Calu3 (cell line): ENCODE results near the gene AZGP1. TPM values are rescaled to one million over a fixed set of nuclear protein-coding genes. Genes with fewer than 3 reads are reported as not detected.
"Not testable (repeated sequence)": the region's sequence is repeated elsewhere in the genome, so short reads cannot be mapped to it uniquely, and the experiment has no call there.

Experiments
- BruUV-seq: library from RNA; stranded (reverse); fragments of 400-500 nt; replicated peaks from 2 replicates; lab custom pipeline; 2021; lab: Mats Ljungman, UMichigan
- CTCF ChIA-PET: fragments of 300-600 bp; sonication (Branson Sonifier 250); formaldehyde crosslinking; loops from one replicate; lab custom pipeline; 2022; ENCODE audit warnings: antibody characterized with exemption; lab: Charles Lee
- DNase-seq: peaks from one replicate; pipeline ENCODE4 v3.0.0; 2022
- H3K27ac Mint-ChIP-seq: one replicate; pipeline ENCODE4 v1.8.0; 2022; ENCODE audit warnings: mixed read lengths; ENCODE audit not compliant: unreplicated experiment
- H3K27me3 Mint-ChIP-seq: one replicate; pipeline ENCODE4 v1.8.0; 2022; ENCODE audit warnings: mixed read lengths; ENCODE audit not compliant: unreplicated experiment
- H3K36me3 Mint-ChIP-seq: one replicate; pipeline ENCODE4 v1.8.0; 2022; ENCODE audit warnings: mild to moderate bottlenecking, moderate library complexity, mixed read lengths; ENCODE audit not compliant: insufficient read depth, unreplicated experiment
- H3K4me1 Mint-ChIP-seq: one replicate; pipeline ENCODE4 v1.8.0; 2022; ENCODE audit warnings: mild to moderate bottlenecking, low read depth, mixed read lengths; ENCODE audit not compliant: unreplicated experiment
- H3K4me3 Mint-ChIP-seq: one replicate; pipeline ENCODE4 v1.8.0; 2022; ENCODE audit warnings: mild to moderate bottlenecking, low read depth, moderate library complexity, mixed read lengths; ENCODE audit not compliant: unreplicated experiment
- H3K9me3 Mint-ChIP-seq: one replicate; pipeline ENCODE4 v1.8.0; 2022; ENCODE audit warnings: low read depth, mixed read lengths; ENCODE audit not compliant: unreplicated experiment
- intact Hi-C: fragments of 100-400 bp; cut with micrococcal nuclease; formaldehyde crosslinking; loops from one replicate; pipeline ENCODE4 v1.10.0; 2022; ENCODE audit not compliant: unreplicated experiment
- total RNA-seq: library from RNA; stranded (reverse); gene quantifications from 2 replicates; pipeline ENCODE4 v1.2.3, GENCODE V29; 2022
- TF ChIP-seq, protein P1 (sequence below): fragments of 200-600 bp; IDR thresholded peaks from one replicate; pipeline ENCODE4 v1.8.0; 2022; ENCODE audit warnings: antibody characterized with exemption; ENCODE audit not compliant: unreplicated experiment

The AZGP1 gene
- total RNA-seq, 1 experiment from 2014 or later, result 25.6 TPM

- H3K4me1 Mint-ChIP-seq, result no peaks in the 10 kb centered on the region
- CTCF ChIA-PET, result interaction anchor here (0.6 kb wide), 1 partner anchor 558 kb away, joined by 4 read pairs; no protein-coding TSS in a partner anchor
- H3K27me3 Mint-ChIP-seq, result peaks cover 63% of the 10 kb centered on the region
- intact Hi-C loops, result no loop called here
- BruUV-seq, result no TSS peak
- no peak overlapping the region for H3K4me3 Mint-ChIP-seq
- TF ChIP-seq, protein P1, sequence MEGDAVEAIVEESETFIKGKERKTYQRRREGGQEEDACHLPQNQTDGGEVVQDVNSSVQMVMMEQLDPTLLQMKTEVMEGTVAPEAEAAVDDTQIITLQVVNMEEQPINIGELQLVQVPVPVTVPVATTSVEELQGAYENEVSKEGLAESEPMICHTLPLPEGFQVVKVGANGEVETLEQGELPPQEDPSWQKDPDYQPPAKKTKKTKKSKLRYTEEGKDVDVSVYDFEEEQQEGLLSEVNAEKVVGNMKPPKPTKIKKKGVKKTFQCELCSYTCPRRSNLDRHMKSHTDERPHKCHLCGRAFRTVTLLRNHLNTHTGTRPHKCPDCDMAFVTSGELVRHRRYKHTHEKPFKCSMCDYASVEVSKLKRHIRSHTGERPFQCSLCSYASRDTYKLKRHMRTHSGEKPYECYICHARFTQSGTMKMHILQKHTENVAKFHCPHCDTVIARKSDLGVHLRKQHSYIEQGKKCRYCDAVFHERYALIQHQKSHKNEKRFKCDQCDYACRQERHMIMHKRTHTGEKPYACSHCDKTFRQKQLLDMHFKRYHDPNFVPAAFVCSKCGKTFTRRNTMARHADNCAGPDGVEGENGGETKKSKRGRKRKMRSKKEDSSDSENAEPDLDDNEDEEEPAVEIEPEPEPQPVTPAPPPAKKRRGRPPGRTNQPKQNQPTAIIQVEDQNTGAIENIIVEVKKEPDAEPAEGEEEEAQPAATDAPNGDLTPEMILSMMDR, result no peak
- no peak for DNase-seq
- no peak overlapping the region for H3K27ac Mint-ChIP-seq
- H3K9me3 Mint-ChIP-seq, result no peaks in the 10 kb centered on the region
- no peaks in the 10 kb centered on the region for H3K36me3 Mint-ChIP-seq
Observed at GRCh38 chr7:99987846-99988245, 12.0 kb upstream of the AZGP1 start.

- DNase-seq, H3K4me3 Mint-ChIP-seq, H3K4me1 Mint-ChIP-seq, H3K27ac Mint-ChIP-seq, H3K36me3 Mint-ChIP-seq, intact Hi-C loops, BruUV-seq, H3K9me3 Mint-ChIP-seq, CTCF ChIA-PET: not testable (repeated sequence)
- peaks cover 68% of the 10 kb centered on the region for H3K27me3 Mint-ChIP-seq
Observed at GRCh38 chr7:99987306-99987705, 11.5 kb upstream of the AZGP1 start.

DNA sequence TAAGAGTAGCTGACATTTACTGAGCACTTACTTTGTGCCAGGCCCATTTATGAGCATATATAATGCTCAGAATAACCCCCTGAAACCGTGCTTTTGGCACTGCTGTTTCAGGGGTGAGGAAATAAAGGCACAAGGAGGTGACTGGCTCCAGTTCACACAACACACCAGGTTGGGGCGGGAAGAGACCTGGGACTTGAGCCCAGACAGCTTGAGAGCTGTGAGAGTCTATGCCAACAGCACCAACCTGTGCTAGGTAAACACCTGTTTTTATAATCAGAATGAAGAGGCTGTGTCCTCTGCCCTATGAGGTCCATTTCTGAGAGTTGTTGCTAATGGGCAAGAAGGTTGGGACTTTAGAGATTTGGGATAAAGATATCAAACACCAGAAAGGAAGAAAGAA is 8.8 kb upstream of the AZGP1 start:
- TF ChIP-seq, protein P1, result no peak
- no peak overlapping the region for H3K4me3 Mint-ChIP-seq
- no peak overlapping the region for H3K27ac Mint-ChIP-seq
- H3K4me1 Mint-ChIP-seq, result peaks cover 2% of the 10 kb centered on the region
- no peaks in the 10 kb centered on the region for H3K36me3 Mint-ChIP-seq
- intact Hi-C loops, result no loop called here
- BruUV-seq, result no TSS peak
- no peaks in the 10 kb centered on the region for H3K9me3 Mint-ChIP-seq
- H3K27me3 Mint-ChIP-seq, result peaks cover 76% of the 10 kb centered on the region
- no peak for DNase-seq
- CTCF ChIA-PET, result no interaction called here

DNA sequence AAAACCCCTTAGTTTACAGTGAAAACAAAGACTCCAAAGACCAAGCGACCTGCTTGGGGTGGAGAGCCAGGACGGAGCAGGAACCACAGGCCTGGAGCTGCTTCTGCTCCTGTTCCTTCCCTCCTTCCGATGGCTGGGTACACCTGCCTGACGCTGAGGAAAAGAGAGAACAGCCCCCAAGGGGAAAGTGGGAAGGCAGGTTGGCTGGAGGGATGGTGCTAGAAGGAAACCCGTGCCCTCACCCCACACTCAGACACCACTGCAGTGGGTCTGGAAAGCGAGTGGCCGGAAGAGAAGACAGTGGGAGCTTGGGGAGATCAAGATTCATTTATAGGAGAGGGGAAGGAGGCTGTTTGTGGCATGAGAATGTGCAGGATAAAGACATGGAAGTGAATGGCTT is 5.2 kb upstream of the AZGP1 start:
- Mint-ChIP-seq H3K27me3 (peaks cover 47% of the 10 kb centered on the region), H3K4me1 (peaks cover 16% of the 10 kb centered on the region)
- H3K4me3 Mint-ChIP-seq, H3K36me3 Mint-ChIP-seq, CTCF ChIA-PET, H3K9me3 Mint-ChIP-seq, DNase-seq, intact Hi-C loops, H3K27ac Mint-ChIP-seq, BruUV-seq: not testable (repeated sequence)

DNA sequence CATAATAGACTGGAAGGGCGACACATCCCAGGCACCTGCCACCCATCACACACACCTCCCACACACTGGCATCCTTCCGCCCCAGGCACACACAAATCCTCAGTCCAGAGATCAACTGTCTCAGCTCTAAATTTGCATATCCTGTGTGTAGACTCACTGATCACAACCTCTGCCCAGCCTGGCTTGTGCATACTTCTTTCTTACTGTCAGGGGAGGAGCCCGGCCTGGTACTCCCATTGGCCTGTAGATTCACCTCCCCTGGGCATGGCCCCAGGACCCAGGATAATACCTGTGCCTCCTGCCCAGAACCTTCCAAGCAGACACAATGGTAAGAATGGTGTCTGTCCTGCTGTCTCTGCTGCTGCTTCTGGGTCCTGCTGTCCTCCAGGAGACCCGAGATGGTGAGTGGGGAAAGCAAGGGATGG is 4.6 kb upstream of the AZGP1 start:
- intact Hi-C loops, H3K36me3 Mint-ChIP-seq, H3K4me3 Mint-ChIP-seq, H3K27ac Mint-ChIP-seq, BruUV-seq, DNase-seq, H3K9me3 Mint-ChIP-seq: not testable (repeated sequence)
- Mint-ChIP-seq H3K27me3 (peaks cover 42% of the 10 kb centered on the region), H3K4me1 (peaks cover 22% of the 10 kb centered on the region)
- CTCF ChIA-PET, result interaction anchor here (0.9 kb wide), 1 partner anchor 102 kb away, joined by 3 read pairs; no protein-coding TSS in a partner anchor

DNA sequence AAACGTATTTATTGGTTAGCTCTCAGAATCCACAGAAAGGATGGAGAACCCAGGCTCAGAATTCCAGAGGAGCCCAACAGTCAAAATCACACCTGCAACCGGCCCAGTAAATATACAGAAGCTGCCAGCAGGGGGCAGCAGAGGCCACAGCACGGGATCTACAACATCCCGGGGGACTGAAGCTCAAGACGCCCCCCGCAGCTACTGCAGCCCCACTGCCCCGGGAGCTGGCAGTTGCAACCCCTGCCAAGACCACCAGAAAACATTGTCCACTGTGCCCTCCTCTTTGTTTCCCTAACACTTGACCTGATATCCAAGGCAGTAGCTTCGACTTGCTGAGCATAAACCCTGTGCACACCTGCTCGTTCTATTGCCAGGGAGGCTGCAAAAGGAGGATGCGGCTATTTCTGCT is 4.0 kb upstream of the AZGP1 start:
- peaks cover 28% of the 10 kb centered on the region for H3K4me1 Mint-ChIP-seq
- not testable (repeated sequence) for H3K4me3 Mint-ChIP-seq, BruUV-seq, H3K9me3 Mint-ChIP-seq, H3K27ac Mint-ChIP-seq, H3K36me3 Mint-ChIP-seq
- CTCF ChIA-PET, result interaction anchor here (0.9 kb wide), 1 partner anchor 103 kb away, joined by 3 read pairs; no protein-coding TSS in a partner anchor
- TF ChIP-seq, protein P1, result peak; percentile 53
- intact Hi-C loops, result loop anchor here (2.0 kb wide), 1 partner anchor 51 kb away; the partner anchor contains the start of gene GJC3
- H3K27me3 Mint-ChIP-seq, result peaks cover 36% of the 10 kb centered on the region
- DNase-seq, result peak; percentile 45
